K562 (cell line): Measurements from ENCODE around the gene HFE. TPM values are rescaled to one million over a fixed set of nuclear protein-coding genes. Genes with fewer than 3 reads are reported as not detected.

ENCODE experiments used
- PTBP1 ChIP-seq: fragments of 200-400 bp; formaldehyde crosslinking; IDR thresholded peaks from 2 replicates; pipeline ENCODE4 v1.6.1; 2017; ENCODE audit warnings: low read depth, low read length
- REST ChIP-seq, 2 experiments: fragments of 450-650 bp; formaldehyde crosslinking in 1 of 2; IDR thresholded peaks; 2 replicates each; pipeline versions ENCODE4 v1.4.0 to v1.6.1; 2014 to 2020; ENCODE audit warnings: mild to moderate bottlenecking in 2 of 2, borderline replicate concordance in 1 of 2, low read depth in 1 of 2
- ZNF263 ChIP-seq: sonication (generic); formaldehyde crosslinking; IDR thresholded peaks from 2 replicates; pipeline ENCODE4 v1.8.0; 2022; ENCODE audit warnings: mild to moderate bottlenecking, missing genetic modification reagents, borderline replicate concordance
- ZNF318 ChIP-seq, 2 experiments: fragments of 450-650 bp; IDR thresholded peaks; 2 replicates each; pipeline ENCODE4 v1.6.1; 2016; ENCODE audit warnings: mild to moderate bottlenecking in 2 of 2, borderline replicate concordance in 1 of 2, low read depth in 1 of 2, moderate library complexity in 1 of 2
- polyA plus RNA-seq, 8 experiments: library from polyadenylated mRNA; depleted of rRNA in 4 of 8; stranded (reverse) in 5 of 8; unstranded in 3 of 8; fragments of >200 nt; fragmentation: Nextera tagmentation in 2 of 8; fragmentation: Illumina TruSeq in 1 of 8; extraction: Ambion mirVana in 2 of 8; extraction: Trizol in 1 of 8; gene quantifications; 2 replicates each; pipeline versions ENCODE4 v1.2.1 to v1.2.3, GENCODE V29; 2011 to 2014; ENCODE audit warnings: inconsistent platforms in 1 of 8, missing spikeins in 1 of 8
- total RNA-seq, 7 experiments: library from RNA; depleted of rRNA in 6 of 7; stranded (reverse); fragments of >200 nt in 6 of 7; fragmentation: Illumina TruSeq in 2 of 7; extraction: Trizol in 2 of 7; gene quantifications; 2 replicates each; pipeline versions ENCODE4 v1.2.1 to v1.2.3, GENCODE V29; 2011 to 2021; ENCODE audit warnings: low replicate concordance in 1 of 7
- TF ChIP-seq, protein P1 (sequence below): fragments of 250-450 bp; sonication (Bioruptor Pico); IDR thresholded peaks from 2 replicates; pipeline ENCODE4 v1.5.0; 2022; ENCODE audit warnings: mild to moderate bottlenecking

Gene HFE
- total and polyA plus RNA-seq, 9 of the 15 experiments (the other 6 are each of a cell fraction or from before 2014, with no cell fraction given) = 0.14 to 1.2 (median 0.76) TPM

GRCh38 chr6:26054781-26055718 lies 32.2 kb upstream of the HFE start (continued):
- TF ChIP-seq REST (IDR thresholded peaks at IDR 0.05; ENCODE audit: borderline replicate concordance) (no peak), REST (CRISPR knock-in tag; IDR thresholded peaks at IDR 0.05; ENCODE audit: low read depth) (0 out of 2 replicates have a peak, but pooled peaks have one; percentile 71), PTBP1 (peak; percentile 6; the same call in 1 of the 2 replicates), ZNF318 (IDR thresholded peaks at IDR 0.05; ENCODE audit: borderline replicate concordance in 1 of 2, low read depth in 1 of 2) (0 out of 4 replicates have a peak, but pooled peaks of 1 of the 2 experiments have one; percentile 17), ZNF263 (0 out of 2 replicates have a peak, but pooled peaks have one; percentile 35)
- TF ChIP-seq, protein P1, sequence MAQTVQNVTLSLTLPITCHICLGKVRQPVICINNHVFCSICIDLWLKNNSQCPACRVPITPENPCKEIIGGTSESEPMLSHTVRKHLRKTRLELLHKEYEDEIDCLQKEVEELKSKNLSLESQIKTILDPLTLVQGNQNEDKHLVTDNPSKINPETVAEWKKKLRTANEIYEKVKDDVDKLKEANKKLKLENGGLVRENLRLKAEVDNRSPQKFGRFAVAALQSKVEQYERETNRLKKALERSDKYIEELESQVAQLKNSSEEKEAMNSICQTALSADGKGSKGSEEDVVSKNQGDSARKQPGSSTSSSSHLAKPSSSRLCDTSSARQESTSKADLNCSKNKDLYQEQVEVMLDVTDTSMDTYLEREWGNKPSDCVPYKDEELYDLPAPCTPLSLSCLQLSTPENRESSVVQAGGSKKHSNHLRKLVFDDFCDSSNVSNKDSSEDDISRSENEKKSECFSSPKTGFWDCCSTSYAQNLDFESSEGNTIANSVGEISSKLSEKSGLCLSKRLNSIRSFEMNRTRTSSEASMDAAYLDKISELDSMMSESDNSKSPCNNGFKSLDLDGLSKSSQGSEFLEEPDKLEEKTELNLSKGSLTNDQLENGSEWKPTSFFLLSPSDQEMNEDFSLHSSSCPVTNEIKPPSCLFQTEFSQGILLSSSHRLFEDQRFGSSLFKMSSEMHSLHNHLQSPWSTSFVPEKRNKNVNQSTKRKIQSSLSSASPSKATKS (CRISPR knock-in tag) = peak; percentile 88
